Kidney tubule cell (primary cell): Measurements from ENCODE around the gene TRPM1.

ENCODE experiments used
- DNase-seq: peaks from one replicate; pipeline ENCODE4 v3.0.0-alpha.2; 2018; ENCODE audit warnings: low spot score

The TRPM1 gene

GRCh38 chr15:30969724-30970123 lies 131.8 kb downstream of the TRPM1 start:
- DNase-seq = no peak

DNA sequence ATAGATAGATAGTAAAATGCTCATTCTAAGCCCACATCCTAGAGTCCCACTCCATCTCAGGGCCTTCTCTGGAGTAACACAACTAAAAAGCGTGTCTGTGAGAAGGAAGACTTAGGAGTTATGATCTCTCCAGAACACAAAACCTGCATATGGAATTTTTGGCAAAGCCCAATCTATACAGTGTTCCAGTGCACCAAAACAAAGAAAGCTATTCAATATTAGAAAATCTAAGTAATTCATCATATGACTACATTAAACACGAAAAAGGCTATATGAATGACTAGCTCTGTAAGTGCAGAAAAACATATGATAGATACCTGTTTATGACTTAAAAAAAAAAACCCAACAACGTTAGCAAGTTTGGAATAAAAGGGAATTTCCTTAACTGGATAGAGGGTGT lies 137.8 kb downstream of the TRPM1 start:
- DNase-seq = no peak

- no peak for DNase-seq
Measured at GRCh38 chr15:30962659-30963058, 138.9 kb downstream of the TRPM1 start.

DNA sequence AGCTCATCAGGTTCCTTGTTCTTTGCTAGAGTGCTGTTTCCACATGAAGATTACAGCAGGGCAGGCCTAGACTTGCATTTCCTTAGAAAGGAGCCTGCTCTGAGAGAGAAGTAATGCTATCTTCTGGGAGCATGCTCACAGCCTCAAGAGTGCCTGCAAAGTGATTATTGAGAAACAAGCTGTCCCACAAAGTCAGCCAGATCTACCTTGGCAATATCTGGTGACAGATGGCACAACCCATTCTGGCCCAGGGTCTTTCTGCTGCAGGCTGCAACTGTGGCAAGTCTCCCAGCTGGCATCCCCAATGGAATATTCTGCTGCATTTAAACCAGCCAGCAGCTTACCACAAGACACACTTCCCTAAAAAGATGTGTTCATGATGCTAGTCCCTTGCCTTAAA lies 139.4 kb downstream of the TRPM1 start:
- DNase-seq = no peak

- no peak for DNase-seq
Measured at GRCh38 chr15:30958219-30958618, 143.3 kb downstream of the TRPM1 start.

DNA sequence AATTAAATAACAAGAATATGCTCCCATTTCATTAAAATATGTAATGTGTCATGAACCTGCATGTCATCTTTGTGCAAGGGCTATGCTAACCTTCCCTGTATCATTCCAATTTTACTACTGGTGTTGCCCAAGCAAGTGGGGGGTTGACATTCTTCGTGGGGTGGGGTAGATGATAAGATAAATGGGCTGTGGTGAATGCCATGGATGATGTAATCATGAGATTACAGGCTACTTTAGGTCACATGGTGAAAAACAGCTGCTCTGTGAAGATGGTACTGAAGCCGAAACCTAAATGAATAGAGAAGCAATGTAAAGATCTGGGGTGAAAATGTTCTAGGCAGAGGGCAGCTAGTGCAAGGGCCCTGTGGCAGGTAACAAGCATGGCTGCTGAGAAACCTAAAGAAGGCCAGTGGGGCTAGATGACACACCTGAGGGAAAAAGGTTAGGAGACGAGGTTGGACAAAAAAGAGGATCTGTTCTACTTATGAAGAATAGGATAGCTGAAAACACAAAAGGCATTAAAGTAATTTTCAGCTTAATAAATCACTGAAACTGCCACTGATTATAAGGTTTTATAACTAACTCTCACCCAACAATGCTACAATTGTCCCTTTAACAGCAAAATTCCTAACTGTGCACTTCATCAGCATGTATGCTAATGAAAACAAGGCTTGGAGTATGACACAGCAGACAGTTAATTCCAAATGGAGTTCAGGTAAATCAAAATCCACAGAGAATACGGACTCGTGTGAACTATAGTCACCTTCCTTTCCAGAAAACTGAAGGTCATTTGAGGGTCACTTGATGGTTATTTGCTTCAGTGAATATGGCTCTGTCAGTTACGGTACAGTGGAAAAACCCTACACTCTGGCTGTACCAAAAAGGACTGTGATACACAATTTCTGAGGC lies 145.1 kb downstream of the TRPM1 start:
- peak; percentile 47 for DNase-seq

GRCh38 chr15:30954674-30955073 lies 146.9 kb downstream of the TRPM1 start:
- DNase-seq = no peak

DNA sequence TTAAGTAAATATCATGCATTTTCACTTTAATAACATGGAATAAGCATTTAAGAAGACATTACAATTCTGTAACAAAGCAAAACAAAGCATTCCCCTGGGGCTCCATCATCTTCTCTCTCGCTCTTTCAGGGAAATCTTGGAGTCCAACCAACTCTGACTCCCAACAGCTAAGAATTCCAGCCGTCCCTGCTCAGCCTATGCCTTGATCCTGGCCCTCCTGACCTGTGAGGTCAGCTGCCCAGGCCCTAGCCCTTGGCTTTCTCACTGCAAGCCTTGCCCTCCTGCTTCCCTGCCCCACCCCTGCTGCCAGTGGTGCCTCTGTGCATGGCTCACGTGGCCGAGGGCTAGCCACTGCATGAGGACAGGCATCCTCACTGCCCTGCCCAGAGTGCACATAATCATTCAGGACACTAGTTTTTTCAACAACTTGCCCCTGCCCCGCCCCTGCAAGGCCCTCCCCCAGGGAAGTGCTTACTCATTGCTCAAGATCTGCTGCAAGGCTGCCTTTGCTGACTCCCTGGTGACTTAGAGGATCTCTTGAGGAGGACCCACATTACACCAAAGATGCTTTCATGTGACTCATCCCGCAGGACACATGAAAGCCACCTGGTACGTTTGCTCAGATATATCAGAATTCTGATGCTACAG lies 147.7 kb downstream of the TRPM1 start:
- peak; percentile 94 for DNase-seq

- DNase-seq = no peak
Measured at GRCh38 chr15:30953183-30953582, 148.3 kb downstream of the TRPM1 start.
